ENCODE results near the gene IKBKE.

- TF ChIP-seq CTCF (IDR thresholded peaks at IDR 0.05; ENCODE audit: low read depth, low read length) (no peak), EZH2phosphoT487 (IDR thresholded peaks at IDR 0.05; ENCODE audit: low read depth) (no peak)
Observed at GRCh38 chr1:206465951-206466350, 4.3 kb upstream of the IKBKE start.
